NCI-H510A treated with DMSO at 0.1 percent for 48 hours (cell line): ENCODE measurements around the gene SOX5.
A peak's percentile ranks its signal among the peaks of the same experiment; 100 is the strongest.

Experiments used
- DNase-seq: peaks from one replicate; lab custom pipeline; 2025; lab: John Stamatoyannopoulos, UW

The SOX5 gene

DNA sequence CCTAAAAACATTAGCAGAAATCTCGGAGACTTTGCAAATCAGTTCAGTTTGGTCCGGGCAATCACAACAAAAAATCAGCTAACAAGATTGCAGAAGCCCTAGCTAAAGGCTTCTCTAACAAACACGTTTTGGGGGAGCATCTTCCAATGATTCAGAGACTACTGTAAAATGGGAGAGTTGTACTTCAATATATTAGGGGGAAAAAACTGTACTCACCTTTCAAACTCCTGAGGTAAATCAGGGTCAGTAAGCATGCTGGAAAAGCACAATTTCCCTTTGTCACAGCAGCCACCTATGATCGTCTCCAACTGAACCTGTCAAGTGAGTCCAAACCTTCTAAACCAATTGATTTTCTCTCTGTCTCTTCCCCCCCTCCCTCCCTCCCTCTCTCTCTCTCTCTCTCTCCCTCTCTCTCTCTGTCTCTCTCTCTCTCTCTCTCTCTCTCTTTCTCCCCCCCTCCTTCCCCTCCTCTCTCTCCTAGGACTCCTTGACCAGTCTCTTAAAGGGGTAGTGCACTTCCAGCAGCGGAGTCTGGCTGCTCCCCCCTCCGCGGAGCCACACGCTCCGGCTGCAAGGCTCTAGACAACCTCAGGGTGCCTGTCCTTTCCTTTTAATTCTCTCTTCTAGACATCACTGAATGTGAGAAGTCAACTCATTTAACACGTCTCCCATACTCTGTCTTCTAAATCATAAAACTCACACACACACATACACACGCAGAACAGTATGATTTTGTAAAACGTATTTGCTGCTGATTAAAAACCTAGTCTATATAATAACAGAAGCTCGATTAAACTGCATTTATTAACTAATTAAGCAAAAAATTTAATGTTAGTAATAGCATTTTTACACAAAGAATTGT, at the start of gene SOX5:
Gene SOX5, minus strand, starts transcription at position 323 of the 862 bp plus-strand sequence. Its CDS starts 69 bp downstream, at position 254.
- peak; percentile 70 for DNase-seq

DNA sequence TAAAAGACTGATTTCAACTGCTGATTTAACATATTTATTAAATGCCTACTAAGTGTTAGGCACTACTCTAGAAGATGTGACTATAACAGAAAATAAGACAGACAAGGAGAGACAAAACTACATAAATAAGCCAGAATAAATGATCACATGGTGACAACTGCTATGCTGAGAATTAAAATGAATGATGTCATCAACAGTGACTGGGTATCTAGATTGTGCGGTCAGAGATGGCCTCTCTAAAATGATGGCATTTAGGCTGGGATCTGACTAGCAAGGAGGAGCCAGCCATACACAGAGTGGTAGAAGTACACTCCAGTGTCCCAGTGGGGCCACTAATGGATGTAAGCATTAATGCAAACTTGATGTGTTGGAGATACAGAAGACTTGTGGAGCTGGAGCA, 37.6 kb upstream of the SOX5 start:
- no peak for DNase-seq

DNA sequence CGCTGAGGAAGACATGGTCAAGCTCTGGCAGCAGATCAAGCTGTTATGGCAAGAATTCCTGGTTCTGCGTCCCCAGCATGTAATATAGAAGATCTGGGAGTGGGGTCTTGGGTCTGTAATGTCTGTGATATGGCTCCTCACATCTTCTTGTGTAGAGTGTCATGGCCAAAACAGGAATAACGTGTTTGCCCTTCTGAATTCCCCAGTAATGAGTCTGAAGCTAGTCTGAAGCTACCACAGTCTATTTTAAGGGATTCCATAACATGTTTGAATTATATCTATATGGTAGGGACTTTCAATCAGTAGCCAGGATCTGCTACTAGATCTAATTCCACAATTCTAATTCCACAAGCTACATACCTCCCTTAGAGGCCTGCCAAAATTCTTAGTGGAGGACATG, 31.4 kb upstream of the SOX5 start:
- DNase-seq: no peak

DNA sequence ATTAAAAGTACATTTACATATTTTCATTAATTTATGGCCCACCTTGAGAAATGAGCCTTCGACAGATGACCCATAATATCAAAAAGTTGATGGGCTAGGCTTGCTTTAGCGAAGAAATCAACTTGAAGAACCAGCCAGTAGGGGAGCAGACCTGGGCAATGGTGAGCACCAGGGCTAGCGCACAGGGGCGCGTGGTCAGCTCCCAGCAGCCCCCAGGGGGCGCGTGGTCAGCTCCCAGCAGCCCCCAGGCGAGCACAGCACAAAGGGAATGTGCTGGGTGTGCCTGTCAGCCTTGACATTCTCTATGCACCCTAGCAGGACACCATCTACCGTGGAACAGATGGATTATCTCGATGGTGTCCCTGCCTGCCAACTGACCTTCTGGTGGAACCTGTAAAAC, 15.3 kb upstream of the SOX5 start:
- no peak for DNase-seq

DNA sequence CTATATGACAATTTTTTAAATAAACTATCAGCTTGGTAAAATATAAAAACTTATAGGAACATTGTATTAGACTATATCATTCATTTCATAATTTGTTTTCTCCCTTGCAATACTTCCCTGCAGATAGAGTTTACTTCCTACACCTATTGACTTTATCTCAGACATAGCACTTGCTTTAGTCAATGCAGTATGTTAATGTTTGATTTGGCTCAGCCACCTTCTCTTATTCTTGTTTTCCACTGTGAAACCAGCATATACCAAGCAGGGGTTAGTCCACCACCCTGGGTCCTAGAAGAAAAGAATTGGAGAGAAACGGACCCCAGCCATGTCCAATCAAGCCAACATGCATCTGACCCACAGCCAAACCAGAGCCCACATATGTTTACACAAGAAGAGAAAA, 10.4 kb upstream of the SOX5 start:
- DNase-seq: no peak

DNA sequence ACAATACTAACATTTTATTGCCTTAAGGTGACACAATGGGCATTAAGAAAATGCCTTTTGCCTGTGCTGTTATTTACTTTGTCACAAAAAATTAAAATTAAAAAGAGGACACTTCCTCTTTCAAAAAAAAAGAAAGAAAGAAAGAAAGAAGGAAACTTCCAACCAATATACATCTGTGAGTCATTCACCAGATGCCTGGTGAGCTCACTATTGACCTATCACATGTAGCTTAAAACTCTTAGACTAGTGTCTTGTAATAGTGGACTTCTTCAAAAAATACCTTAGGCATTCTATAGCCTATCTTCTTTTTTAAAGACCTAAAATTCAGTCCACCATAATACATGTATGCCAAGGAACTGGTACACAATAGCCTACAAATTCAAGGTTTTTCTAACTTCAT, 4.9 kb upstream of the SOX5 start:
- DNase-seq: no peak

DNA sequence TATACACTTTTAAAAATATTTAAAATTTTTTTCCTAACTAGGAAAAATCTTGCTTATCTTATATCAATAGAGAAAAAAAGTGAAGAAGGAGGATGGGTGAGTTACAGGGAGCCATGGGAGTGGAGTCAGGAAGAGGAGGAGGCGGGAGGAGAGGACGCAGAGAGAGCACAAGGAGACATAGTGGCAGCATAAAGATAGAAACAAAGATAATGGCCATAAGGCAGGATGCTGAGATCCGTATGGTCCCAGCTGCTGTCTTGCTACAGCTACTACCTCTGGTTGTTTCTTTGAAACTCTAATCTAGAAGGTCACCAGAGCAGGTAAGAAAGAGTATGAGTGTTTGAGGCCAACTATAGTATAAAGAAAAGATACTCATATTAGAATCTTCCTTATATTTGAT, 2.6 kb upstream of the SOX5 start:
- no peak for DNase-seq

DNA sequence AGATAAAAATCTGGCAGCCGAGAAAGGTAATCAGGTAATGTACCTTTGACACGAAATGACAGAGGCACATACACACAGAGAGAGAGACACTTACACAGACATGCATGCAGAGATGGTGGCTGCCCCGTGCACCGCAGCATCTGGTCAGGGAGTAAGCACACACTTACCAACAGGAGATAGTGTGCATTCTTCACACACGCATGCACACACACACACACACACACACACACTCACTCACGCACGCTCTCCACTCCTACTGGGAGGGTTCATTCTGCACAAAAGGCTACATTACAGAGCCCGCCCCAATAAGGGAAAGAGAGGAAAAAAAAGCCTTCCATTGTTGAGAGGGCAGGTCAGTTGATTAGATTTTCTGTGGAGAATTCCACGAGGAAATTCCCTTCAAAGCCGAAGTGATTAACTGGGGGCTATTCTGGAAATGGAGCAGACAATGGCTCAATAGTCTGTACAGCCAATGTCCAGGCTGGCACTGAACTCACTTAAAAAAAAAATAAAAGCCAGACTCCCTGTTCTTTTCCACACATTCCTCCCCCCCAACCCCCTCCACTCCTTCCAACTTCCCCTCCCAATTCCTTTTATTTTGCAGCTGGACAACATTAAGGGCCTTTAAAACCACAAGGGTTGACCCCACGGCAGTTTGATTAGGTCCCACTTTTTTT, 1.4 kb upstream of the SOX5 start:
- no peak for DNase-seq

DNA sequence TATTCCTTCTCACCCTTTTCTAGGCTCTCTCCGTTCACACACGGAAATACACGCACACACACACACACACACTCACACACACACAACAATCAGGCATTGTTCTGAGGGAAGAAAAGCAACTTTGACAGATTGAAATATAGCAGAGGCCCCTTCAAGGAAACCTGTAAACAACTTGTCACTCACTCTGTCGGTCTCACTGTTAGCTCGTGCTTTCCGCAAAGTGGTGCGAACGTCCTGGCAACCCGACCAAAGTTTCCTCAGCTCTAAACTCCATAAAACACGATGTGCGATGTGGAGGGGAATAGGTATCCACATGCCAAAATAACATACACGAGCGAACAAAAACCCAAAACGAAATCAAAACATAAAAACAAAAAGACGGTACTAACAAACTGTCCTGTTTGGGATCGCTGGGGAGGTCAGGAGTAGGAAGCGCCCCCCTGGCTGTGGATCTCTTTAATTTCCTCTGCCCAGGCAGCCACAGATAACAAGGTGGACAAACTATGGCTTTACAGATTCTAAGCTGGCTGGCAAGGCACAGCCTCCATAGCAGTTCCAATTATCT, 822 bp upstream of the SOX5 start:
- DNase-seq: peak; percentile 24

DNA sequence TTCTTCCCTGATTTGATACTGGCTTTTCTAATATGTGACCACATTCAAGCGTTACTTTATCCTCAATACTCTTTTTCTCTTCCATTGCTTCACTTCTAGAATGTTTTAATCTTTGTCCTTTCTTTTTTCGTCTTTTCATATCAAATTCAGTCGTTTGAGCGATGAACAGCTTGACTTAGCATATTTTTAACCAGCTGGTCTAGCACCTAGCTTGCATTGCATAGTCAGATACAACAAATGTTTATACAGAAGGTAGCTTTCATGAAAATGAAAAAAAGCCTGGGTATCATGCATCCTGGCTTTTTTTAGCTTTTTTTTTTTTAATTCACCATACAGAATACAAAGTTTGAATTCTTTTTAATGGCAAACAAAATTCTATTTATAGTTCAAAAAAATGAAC, 1.2 kb downstream of the SOX5 start:
- no peak for DNase-seq

DNA sequence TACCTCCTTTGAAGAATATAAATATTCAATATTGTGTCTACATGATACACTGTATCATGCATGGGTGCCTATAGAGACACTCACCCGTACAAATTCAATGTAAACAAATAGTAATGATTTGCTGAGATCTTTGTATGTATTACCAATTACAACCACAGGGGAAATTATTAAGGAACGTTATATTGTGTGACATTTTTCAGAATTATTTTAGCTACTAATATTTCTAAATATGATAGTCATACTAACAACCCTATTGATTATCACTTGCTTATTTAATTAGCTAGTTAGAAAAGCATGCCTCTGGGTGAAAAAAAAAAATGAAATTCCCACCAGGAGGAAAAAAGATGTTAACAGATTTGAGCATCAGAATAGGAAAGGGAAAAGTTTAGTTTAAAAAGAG, 2.1 kb downstream of the SOX5 start:
- no peak for DNase-seq

DNA sequence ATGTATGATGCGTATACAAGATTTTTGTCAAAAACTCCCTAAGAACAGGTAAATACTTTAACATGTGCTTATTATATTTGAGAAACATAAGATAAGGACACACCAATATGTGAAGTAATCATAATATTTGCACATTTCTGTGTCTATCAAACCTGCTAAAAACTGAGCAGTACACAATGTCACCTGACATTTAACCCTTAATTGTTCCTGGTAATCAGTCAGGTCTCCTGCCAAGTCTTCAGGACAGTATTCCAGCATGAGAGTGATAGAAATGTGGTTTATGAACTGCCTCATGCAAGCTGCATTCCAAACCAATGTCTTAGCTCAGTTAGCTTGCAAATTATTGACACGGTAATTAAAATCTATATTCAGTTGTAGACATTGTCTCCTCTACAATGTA, 4.2 kb downstream of the SOX5 start:
- DNase-seq: no peak

DNA sequence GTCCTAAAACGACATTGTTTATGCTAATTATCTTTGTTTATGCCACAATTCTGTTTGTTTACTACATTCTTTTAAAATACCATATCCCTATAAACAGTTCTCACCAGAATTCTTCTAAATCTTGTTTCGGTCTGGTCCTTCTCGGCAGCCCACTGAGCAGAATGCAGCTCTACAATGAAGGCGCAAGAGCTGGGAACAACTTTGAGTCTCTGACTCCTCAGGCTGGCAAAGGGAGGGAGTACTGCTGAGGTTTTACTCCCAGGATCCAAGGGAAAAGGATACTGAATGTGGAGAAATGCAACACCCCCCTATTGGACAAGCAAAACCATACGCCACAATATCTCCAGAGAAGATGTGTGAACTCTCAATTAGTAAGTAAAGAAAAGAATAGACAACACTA, 5.4 kb downstream of the SOX5 start:
- no peak for DNase-seq

DNA sequence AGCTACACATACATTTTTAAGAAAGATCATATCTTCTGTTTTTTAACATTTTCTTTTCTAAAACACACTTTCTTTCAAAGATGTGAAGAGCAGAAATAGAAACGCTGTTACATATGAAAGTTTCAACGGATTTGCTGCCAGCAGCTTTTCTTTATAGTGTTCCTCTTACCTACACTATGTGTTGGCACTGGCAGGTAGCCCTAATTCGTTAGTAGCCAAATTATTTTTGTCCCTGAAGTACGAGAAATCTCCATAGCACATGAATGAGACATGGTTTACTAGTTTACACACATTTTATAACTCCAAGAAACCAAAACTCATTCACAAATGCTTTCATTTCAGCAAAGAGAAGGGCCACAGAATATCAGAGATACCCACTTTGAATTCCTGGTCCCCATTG, 6.6 kb downstream of the SOX5 start:
- no peak for DNase-seq

DNA sequence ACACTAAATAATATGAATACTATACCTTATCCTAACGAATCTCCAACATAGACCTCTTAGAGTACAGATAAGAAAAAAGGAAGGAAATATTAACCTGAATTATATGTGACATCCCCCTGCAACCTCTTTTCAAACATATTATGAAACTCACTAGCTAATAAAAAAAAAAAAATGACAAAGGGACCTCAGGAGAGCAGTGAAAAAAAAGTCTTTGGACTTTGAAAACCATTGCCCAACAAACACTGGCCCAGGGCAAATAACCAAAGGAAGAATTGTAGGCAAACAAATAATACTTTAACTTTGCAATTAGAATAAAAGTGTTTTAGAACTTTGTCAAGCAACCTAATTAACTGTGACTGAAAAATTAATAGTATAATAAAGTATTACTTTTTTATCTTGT, 7.7 kb downstream of the SOX5 start:
- DNase-seq: no peak

DNA sequence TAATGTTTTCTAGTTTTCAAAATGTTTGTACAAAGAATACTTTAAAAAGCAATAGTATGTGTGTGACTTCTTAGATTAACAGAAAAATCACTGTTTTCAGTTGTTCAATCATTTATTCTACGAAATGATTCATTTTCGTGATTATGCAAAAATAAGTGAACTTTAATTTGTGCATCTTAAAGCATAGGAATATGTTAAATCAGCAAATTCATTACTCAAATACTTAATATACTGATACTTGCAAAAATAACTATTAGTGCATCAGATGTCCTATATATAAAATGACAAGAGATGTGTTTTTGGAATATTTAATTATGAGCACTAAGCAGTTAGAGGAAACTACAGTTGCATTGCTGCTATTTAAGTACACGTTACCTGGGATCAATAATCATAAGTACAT, 11.0 kb downstream of the SOX5 start:
- DNase-seq: no peak

DNA sequence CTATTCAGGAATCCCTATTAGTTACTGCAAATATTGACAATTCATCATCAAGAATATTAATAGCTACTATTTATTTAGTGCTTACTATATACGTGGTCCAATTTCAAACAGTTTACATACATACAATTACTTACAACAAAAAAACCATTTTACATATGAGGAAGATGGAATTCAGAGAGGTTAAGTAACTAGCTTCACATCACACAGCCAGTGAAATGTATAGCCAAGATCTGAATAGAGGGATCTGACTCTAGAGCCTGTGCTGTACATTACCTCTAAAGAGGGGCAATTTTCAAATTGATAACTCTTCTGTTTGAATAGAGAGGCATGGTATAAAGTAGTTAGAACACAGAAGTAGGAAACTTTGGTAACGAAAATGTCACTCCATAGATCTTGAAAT, 18.3 kb downstream of the SOX5 start:
- no peak for DNase-seq

DNA sequence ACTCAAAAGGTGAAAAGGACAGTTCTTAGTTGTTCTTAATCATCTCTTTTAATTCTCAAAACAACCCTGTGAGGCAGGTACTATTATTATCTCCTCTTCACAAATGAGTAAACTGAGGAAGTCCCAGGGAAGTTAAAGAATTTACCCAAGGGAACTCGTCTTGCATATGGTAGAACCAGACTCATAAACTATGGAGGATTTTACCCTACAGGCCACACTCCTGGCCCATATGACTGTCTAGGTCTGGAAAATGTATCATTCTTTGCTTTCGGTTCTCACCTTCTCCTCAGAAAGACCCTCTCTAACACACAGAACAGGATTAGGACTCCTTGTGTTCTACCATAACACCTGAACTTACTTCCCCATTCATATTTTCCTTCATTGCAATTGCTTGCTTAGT, 18.9 kb downstream of the SOX5 start:
- DNase-seq: no peak

DNA sequence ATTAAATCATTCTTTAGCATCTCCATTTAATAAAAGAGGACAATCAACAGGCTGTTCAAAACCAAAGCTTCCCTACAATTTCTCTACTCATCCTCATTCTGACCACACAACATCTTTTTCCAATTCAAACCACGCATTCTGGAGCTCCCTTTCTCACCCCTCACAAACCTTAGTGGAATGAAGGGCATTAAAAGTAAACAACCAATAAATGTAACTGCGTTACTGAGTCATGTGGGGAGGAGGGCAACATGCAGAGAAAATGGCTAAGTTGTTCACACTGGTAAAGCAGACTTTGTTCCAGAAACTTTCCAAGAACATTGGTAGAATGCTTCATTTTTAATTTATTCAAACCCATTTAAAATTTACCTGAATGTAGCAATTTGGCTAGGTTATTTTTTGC, 19.6 kb downstream of the SOX5 start:
- no peak for DNase-seq

DNA sequence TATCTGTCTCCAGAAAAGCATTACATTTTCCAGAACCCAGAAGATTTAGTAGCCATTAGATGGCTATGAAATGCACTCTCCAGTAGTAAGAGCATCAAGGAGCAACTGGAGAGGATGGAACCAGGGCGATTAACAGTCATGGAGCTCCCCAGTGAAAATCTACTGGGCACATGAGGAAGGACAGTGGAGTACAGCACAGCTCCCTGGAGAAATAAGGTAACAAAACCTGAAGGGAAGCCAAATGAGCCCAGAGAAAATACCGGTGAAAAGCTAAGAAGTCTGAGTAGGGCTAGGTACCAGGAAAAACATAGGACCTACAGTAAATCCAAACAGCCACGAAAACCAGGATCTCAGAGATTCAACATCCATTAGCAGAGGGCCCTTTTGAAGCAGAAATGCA, 21.6 kb downstream of the SOX5 start:
- no peak for DNase-seq

DNA sequence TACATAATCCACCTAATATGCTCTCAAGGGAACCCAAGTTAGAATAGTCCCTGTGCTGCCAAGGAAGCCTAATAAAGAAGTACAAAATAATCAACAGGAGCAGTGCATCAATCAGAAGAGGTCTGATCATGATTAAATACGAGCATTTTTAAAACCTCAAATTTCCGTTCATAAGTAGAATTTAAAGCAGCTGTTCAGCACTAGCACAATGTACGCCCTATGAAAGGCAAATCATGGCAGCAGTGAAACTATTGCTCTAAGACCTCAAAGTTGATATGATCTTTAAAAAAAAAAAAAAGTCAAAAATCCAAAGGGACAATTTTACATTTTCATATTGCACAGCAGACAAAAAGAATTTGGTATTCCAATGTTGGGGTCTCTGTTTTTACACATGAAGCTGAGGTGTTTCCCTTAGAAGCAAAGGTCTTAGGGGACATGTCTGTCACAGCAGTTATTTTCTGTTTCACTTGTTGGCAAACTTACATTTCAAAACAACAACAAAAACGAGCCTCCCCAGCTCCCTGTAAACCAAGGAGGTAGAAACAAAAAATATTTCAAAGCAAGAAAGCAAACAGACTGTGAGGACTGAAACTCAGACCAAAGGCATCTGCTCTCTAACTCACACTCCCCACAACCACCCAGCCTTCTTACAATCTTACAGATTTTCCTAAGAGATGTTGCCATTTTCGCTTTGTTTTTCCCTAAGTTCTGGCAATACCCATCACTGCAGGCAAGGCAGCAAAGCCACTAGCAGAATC, 28.2 kb downstream of the SOX5 start:
- DNase-seq: no peak

DNA sequence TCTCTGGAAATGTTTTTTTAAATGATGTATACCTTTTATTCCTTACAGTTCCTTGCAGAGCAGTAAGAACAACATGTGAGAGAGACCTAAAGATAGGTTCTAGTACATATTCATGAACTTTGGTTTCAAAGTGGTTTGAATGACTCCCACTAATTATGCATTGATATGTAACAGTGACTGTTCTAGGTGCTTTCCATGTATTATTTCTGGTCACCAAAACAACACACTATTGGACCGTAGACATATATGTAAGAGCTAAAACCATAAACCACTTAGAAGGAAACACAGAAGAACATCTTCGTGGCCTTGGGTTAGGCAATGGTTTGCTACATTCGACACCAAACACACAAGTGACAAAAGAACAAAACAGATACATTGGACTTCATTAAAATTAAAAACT, 37.9 kb downstream of the SOX5 start:
- no peak for DNase-seq

DNA sequence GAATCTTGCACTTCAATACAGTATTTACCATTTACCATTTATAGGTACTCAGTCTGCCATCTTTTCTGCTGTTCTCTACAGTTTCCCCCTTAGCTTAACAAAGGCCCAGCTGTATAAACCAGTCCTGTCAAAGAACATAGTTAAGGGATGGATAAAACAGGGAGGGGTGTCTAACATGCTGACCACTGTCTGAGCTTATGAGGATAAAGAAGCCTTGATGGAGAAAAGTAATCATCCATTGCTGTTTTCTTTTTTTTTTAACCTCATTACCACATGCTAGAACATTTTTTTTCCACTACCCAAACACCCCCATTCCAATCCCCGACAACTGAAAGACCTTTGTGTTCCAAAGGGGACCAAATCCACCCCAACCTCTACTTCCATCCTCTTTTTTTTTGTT, 39.9 kb downstream of the SOX5 start:
- DNase-seq: no peak
